H1 (cell line): Measurements from ENCODE around the gene ODAD3. TPM values are rescaled to one million over a fixed set of nuclear protein-coding genes. Genes with fewer than 3 reads are reported as not detected.
A peak's percentile ranks its signal among the peaks of the same experiment; 100 is the strongest.

Source experiments
- CTCF ChIA-PET: fragments of 300-600 bp; sonication (Branson Sonifier 250); formaldehyde crosslinking; loops from one replicate; lab custom pipeline; 2021; ENCODE audit not compliant: partially characterized antibody; lab: Charles Lee
- POLR2A ChIA-PET: fragments of 300-600 bp; sonication (Branson Sonifier 250); formaldehyde crosslinking; loops from one replicate; lab custom pipeline; 2021; ENCODE audit warnings: inconsistent platforms; ENCODE audit not compliant: partially characterized antibody; lab: Charles Lee
- DNase-seq, 2 experiments: peaks; one replicate each; pipeline versions ENCODE4 v3.0.0 to v3.0.0-alpha.2; 2010 to 2022; ENCODE audit warnings: low spot score in 2 of 2, low read depth in 1 of 2, mixed read lengths in 1 of 2
- FAIRE-seq: peaks from 2 replicates; lab custom pipeline; 2011; peaks lifted over from hg19 to GRCh38; lab: Jason Lieb, UNC
- H2AFZ ChIP-seq: 2 replicates; pipeline ENCODE4 v1.8.1; 2012; ENCODE audit warnings: low read length, inconsistent platforms
- H2AK5ac ChIP-seq: 2 replicates; pipeline ENCODE4 v1.6.1; 2013; ENCODE audit warnings: low read depth, low read length
- H2BK120ac ChIP-seq: replicated peaks from 2 replicates; pipeline ENCODE3; 2013; ENCODE audit warnings: low read depth, low read length, inconsistent platforms
- H2BK12ac ChIP-seq: 2 replicates; pipeline ENCODE4 v1.6.1; 2013; ENCODE audit warnings: low read depth, low read length
- H2BK15ac ChIP-seq: 2 replicates; pipeline ENCODE4 v1.6.1; 2013; ENCODE audit warnings: low read length
- H2BK20ac ChIP-seq: 2 replicates; pipeline ENCODE4 v1.6.1; 2013; ENCODE audit warnings: low read length
- H2BK5ac ChIP-seq: 2 replicates; pipeline ENCODE4 v1.6.1; 2013; ENCODE audit warnings: low read depth, low read length
- H3K14ac ChIP-seq: 2 replicates; pipeline ENCODE4 v1.6.1; 2013; ENCODE audit warnings: inconsistent platforms; ENCODE audit not compliant: insufficient read length
- H3K18ac ChIP-seq: 2 replicates; pipeline ENCODE4 v1.6.1; 2013; ENCODE audit warnings: low read length; ENCODE audit errors: extremely low read depth
- H3K23ac ChIP-seq: 2 replicates; pipeline ENCODE4 v1.6.1; 2013; ENCODE audit warnings: inconsistent platforms; ENCODE audit not compliant: insufficient read length
- H3K23me2 ChIP-seq: 2 replicates; pipeline ENCODE4 v1.6.1; 2013; ENCODE audit warnings: low read depth, low read length
- H3K27ac ChIP-seq: 2 replicates; pipeline ENCODE4 v1.6.1; 2011; ENCODE audit warnings: low read depth, low read length, inconsistent platforms
- H3K27me3 ChIP-seq, 4 experiments: replicated peaks in 1 of 4; 1 replicate in 1 of 4; 2 replicates in 3 of 4; pipeline versions ENCODE4 v1.6.1 to v1.8.1; 2011 to 2013; ENCODE audit warnings: low read length in 3 of 4, mild to moderate bottlenecking in 3 of 4, inconsistent platforms in 2 of 4, mixed read lengths in 2 of 4, moderate library complexity in 1 of 4; ENCODE audit not compliant: control insufficient read depth in 3 of 4, insufficient read depth in 3 of 4; ENCODE audit errors: extremely low read depth in 1 of 4
- H3K36me3 ChIP-seq, 4 experiments: 2 replicates each; pipeline versions ENCODE4 v1.6.1 to v1.8.1; 2011 to 2013; ENCODE audit warnings: mild to moderate bottlenecking in 4 of 4, low read length in 3 of 4, moderate library complexity in 2 of 4, control low read depth in 1 of 4, inconsistent platforms in 1 of 4; ENCODE audit not compliant: insufficient read depth in 4 of 4, control insufficient read depth in 2 of 4
- H3K4ac ChIP-seq: replicated peaks from 2 replicates; pipeline ENCODE3; 2013; ENCODE audit warnings: low read length, low read depth, mixed read lengths, inconsistent platforms; ENCODE audit not compliant: insufficient read length
- H3K4me1 ChIP-seq, 4 experiments: replicated peaks in 1 of 4; 1 replicate in 1 of 4; 2 replicates in 3 of 4; pipeline versions ENCODE4 v1.6.1 to v1.8.1; 2011 to 2013; ENCODE audit warnings: low read length in 3 of 4, inconsistent platforms in 2 of 4, mixed read lengths in 1 of 4; ENCODE audit not compliant: insufficient read depth in 4 of 4, control insufficient read depth in 3 of 4
- H3K4me2 ChIP-seq, 2 experiments: 2 replicates each; pipeline versions ENCODE4 v1.6.1 to v1.8.1; 2011 to 2013; ENCODE audit warnings: low read depth in 2 of 2, low read length in 2 of 2, control low read depth in 1 of 2, inconsistent platforms in 1 of 2, mild to moderate bottlenecking in 1 of 2; ENCODE audit not compliant: insufficient read depth in 1 of 2
- H3K4me3 ChIP-seq, 4 experiments: fragments of 200-600, 300-600 bp in 1 of 4; sonication (generic), shearing (Covaris generic), sonication (Bioruptor Twin) in 1 of 4; 2 replicates each; pipeline versions ENCODE4 v1.5.1 to v1.8.1; 2011 to 2016; ENCODE audit warnings: low read length in 4 of 4, low read depth in 3 of 4, control low read depth in 2 of 4, inconsistent platforms in 2 of 4, mild to moderate bottlenecking in 2 of 4, mixed read lengths in 1 of 4, moderate library complexity in 1 of 4; ENCODE audit not compliant: insufficient read depth in 2 of 4; ENCODE audit errors: extremely low read depth in 1 of 4
- H3K56ac ChIP-seq: replicated peaks from 2 replicates; pipeline ENCODE3; 2013; ENCODE audit warnings: low read depth, mild to moderate bottlenecking, mixed read lengths, low read length, inconsistent platforms; ENCODE audit not compliant: insufficient read length
- H3K79me1 ChIP-seq: 2 replicates; pipeline ENCODE4 v1.6.1; 2013; ENCODE audit warnings: low read depth, low read length, control low read depth
- H3K79me2 ChIP-seq, 2 experiments: 2 replicates each; pipeline versions ENCODE4 v1.6.1 to v1.8.1; 2012 to 2013; ENCODE audit warnings: low read length in 2 of 2, mild to moderate bottlenecking in 2 of 2, inconsistent platforms in 1 of 2; ENCODE audit not compliant: insufficient read depth in 2 of 2, control insufficient read depth in 1 of 2
- H3K9ac ChIP-seq, 4 experiments: replicated peaks in 1 of 4; 1 replicate in 1 of 4; 2 replicates in 3 of 4; pipeline versions ENCODE4 v1.6.1 to v1.8.1; 2011 to 2013; ENCODE audit warnings: low read depth in 3 of 4, low read length in 3 of 4, control low read depth in 2 of 4, mild to moderate bottlenecking in 2 of 4, moderate library complexity in 2 of 4, inconsistent platforms in 1 of 4; ENCODE audit errors: extremely low read depth in 1 of 4
- H3K9me3 ChIP-seq, 2 experiments: 2 replicates each; pipeline versions ENCODE4 v1.6.1 to v1.8.1; 2012 to 2013; ENCODE audit warnings: mild to moderate bottlenecking in 2 of 2, moderate library complexity in 2 of 2, control low read depth in 1 of 2, inconsistent platforms in 1 of 2, low read depth in 1 of 2, low read length in 1 of 2, mixed read lengths in 1 of 2; ENCODE audit not compliant: insufficient read depth in 2 of 2
- H4K20me1 ChIP-seq, 2 experiments: replicated peaks in 1 of 2; 2 replicates each; pipeline versions ENCODE3 to v1.8.1; 2011 to 2013; ENCODE audit warnings: inconsistent platforms in 2 of 2, low read length in 2 of 2, mild to moderate bottlenecking in 1 of 2; ENCODE audit not compliant: insufficient read depth in 2 of 2, control insufficient read depth in 1 of 2
- H4K5ac ChIP-seq: 2 replicates; pipeline ENCODE4 v1.6.1; 2013; ENCODE audit warnings: low read length, low read depth, mixed read lengths, inconsistent platforms; ENCODE audit not compliant: insufficient read length
- H4K8ac ChIP-seq: 2 replicates; pipeline ENCODE4 v1.8.0; 2013; ENCODE audit warnings: mild to moderate bottlenecking, moderate library complexity, low read length, inconsistent platforms; ENCODE audit not compliant: insufficient read depth; ENCODE audit errors: extremely low read depth
- H4K91ac ChIP-seq: replicated peaks from 2 replicates; pipeline ENCODE3; 2013; ENCODE audit warnings: low read length, mixed read lengths, inconsistent platforms; ENCODE audit not compliant: insufficient read length
- CTBP2 ChIP-seq: IDR thresholded peaks from 2 replicates; pipeline ENCODE4 v1.7.0; 2011; ENCODE audit warnings: borderline replicate concordance, mild to moderate bottlenecking, moderate library complexity, mixed read lengths, low read length; ENCODE audit not compliant: insufficient read depth, insufficient read length
- CTCF ChIP-seq, 3 experiments: IDR thresholded peaks; 1 replicate in 2 of 3; 2 replicates in 1 of 3; pipeline versions ENCODE4 v1.5.1 to v1.6.1; 2011; ENCODE audit warnings: low read length in 3 of 3, mild to moderate bottlenecking in 3 of 3, inconsistent platforms in 2 of 3, low read depth in 1 of 3, moderate library complexity in 1 of 3; ENCODE audit not compliant: insufficient read depth in 1 of 3; ENCODE audit errors: control extremely low read depth in 1 of 3
- EZH2 ChIP-seq: fragments of 200-600 bp; sonication (generic); IDR thresholded peaks from 2 replicates; pipeline ENCODE4 v1.7.1; 2012; ENCODE audit warnings: low read depth, mild to moderate bottlenecking, moderate library complexity, low read length, inconsistent platforms; ENCODE audit not compliant: severe bottlenecking
- JUND ChIP-seq: IDR thresholded peaks from 2 replicates; pipeline ENCODE4 v1.6.1; 2011; ENCODE audit warnings: mild to moderate bottlenecking, improper control_type of control experiment, low read length
- POLR2A ChIP-seq, 2 experiments: IDR thresholded peaks; 1 replicate in 1 of 2; 2 replicates in 1 of 2; pipeline ENCODE4 v1.6.1; 2011; ENCODE audit warnings: low read depth in 2 of 2, low read length in 2 of 2, mild to moderate bottlenecking in 2 of 2; ENCODE audit errors: control extremely low read depth in 1 of 2
- POLR2AphosphoS5 ChIP-seq: IDR thresholded peaks from 2 replicates; pipeline ENCODE4 v1.6.1; 2011; ENCODE audit warnings: low read depth, low read length
- RAD21 ChIP-seq, 2 experiments: IDR thresholded peaks in 1 of 2; conservative IDR thresholded peaks in 1 of 2; 2 replicates each; pipeline ENCODE4 v1.6.1; 2011; ENCODE audit warnings: low read depth in 2 of 2, low read length in 2 of 2, improper control_type of control experiment in 1 of 2, inconsistent platforms in 1 of 2, mild to moderate bottlenecking in 1 of 2, moderate library complexity in 1 of 2
- YY1 ChIP-seq: IDR thresholded peaks from 2 replicates; pipeline ENCODE4 v1.6.1; 2011; ENCODE audit warnings: low read depth, mild to moderate bottlenecking, low read length
- WGBS, 2 experiments: shearing (Covaris generic) in 1 of 2; methylation state at CpG; one replicate each; pipeline versions ENCODE4 v1.1.6 to v1.1.7; 2013 to 2015; ENCODE audit warnings: low lambda C conversion rate in 2 of 2, mixed read lengths in 2 of 2, inconsistent platforms in 1 of 2, low coverage in 1 of 2, missing lambda C conversion rate in 1 of 2; ENCODE audit not compliant: insufficient replicate concordance in 2 of 2, insufficient coverage in 1 of 2, insufficient read length in 1 of 2; ENCODE audit errors: extremely low coverage in 1 of 2, missing lambda C conversion rate in 1 of 2; 5-methylcytosine and 5-hydroxymethylcytosine counted together
- polyA plus RNA-seq, 7 experiments: library from polyadenylated mRNA; depleted of rRNA in 3 of 7; stranded (reverse) in 5 of 7; unstranded in 2 of 7; fragments of >200 nt in 5 of 7; fragments of 200-250 nt in 2 of 7; gene quantifications; 1 replicate in 5 of 7; 2 replicates in 1 of 7; 4 replicates in 1 of 7; pipeline versions ENCODE4 v1.2.1 to v1.2.3, GENCODE V29; 2011 to 2013; ENCODE audit warnings: missing spikeins in 2 of 7, mixed read lengths in 2 of 7
- total RNA-seq: library from RNA; stranded (reverse); fragmentation: NEBNext Ultra II Directional; extraction: Animal tissue kit (Norgen Biotek cat#: 25700); gene quantifications from 2 replicates; pipeline ENCODE4 v1.2.1, GENCODE V29; 2021

Gene ODAD3
- total and polyA plus RNA-seq, 2 of the 8 experiments (the other 6 are each of a cell fraction or from before 2014, with no cell fraction given) = 2.1 to 2.2 TPM

GRCh38 chr19:11378319-11379189 lies 56.4 kb downstream of the ODAD3 start:
- H3K79me1 ChIP-seq = peaks cover 2% of the 10 kb centered on the region; the same call in 1 of the 2 replicates
- H2BK20ac ChIP-seq = no peak overlapping the region
- no peak overlapping the region for H4K91ac ChIP-seq
- H3K56ac ChIP-seq = no peak overlapping the region
- H3K4ac ChIP-seq = no peak overlapping the region
- H2AFZ ChIP-seq = no peak overlapping the region
- no peaks in the 10 kb centered on the region for H3K36me3 ChIP-seq
- H3K14ac ChIP-seq = no peak overlapping the region
- no peaks in the 10 kb centered on the region for H3K79me2 ChIP-seq
- ChIA-PET CTCF (interaction anchor here (0.6 to 16.8 kb wide), 14 partner anchors 11 to 150 kb away, joined by 3 to 197 read pairs (median 5); partner anchors contain the start of genes CCDC159, ODAD3, PRKCSH and RGL3), POLR2A (interaction anchor here (0.5 to 2.6 kb wide), 4 partner anchors 9 to 127 kb away, joined by 3 to 9 read pairs (median 4); no protein-coding TSS in a partner anchor)
- H3K27ac ChIP-seq = no peak overlapping the region
- H3K4me3 ChIP-seq = no peak overlapping the region
- DNase-seq = peak in 1 of 2 experiments; percentile 75
- no peak overlapping the region for H3K4me2 ChIP-seq
- H2BK15ac ChIP-seq = peak overlapping the region; percentile 40; the same call in 1 of the 2 replicates
- H2BK120ac ChIP-seq = no peak overlapping the region
- no peak for FAIRE-seq
- peaks cover 27% of the 10 kb centered on the region for H3K23me2 ChIP-seq
- no peak overlapping the region for H3K18ac ChIP-seq
- no peaks in the 10 kb centered on the region for H3K27me3 ChIP-seq
- no peaks in the 10 kb centered on the region for H3K9me3 ChIP-seq
- H4K8ac ChIP-seq = no peak overlapping the region
- no peak overlapping the region for H4K5ac ChIP-seq
- no peak overlapping the region for H2BK12ac ChIP-seq
- peaks cover 0 to 20% (median 13%) of the 10 kb centered on the region in 4 experiments; a peak in 6 of 7 replicates for H3K4me1 ChIP-seq
- H3K23ac ChIP-seq = no peak overlapping the region
- no peak for TF ChIP-seq EZH2
- TF ChIP-seq POLR2AphosphoS5 = 0 out of 2 replicates have a peak, but pooled peaks have one; percentile 3
- 0 out of 3 replicates have a peak, but pooled peaks of 1 of the 2 experiments have one; percentile 20 for TF ChIP-seq POLR2A (IDR thresholded peaks at IDR 0.05; ENCODE audit: control extremely low read depth in 1 of 2, low read depth in 2 of 2, low read length in 2 of 2)
- TF ChIP-seq YY1 = peak; percentile 11; the same call in 1 of the 2 replicates
- peak; percentile 68 to 81 (median 71) for TF ChIP-seq CTCF (IDR thresholded peaks at IDR 0.05; ENCODE audit: control extremely low read depth in 1 of 3, insufficient read depth in 1 of 3, low read depth in 1 of 3, low read length in 3 of 3)
- peak; percentile 60 to 72 for TF ChIP-seq RAD21 (IDR thresholded peaks at IDR 0.05 in 1 of 2, conservative IDR thresholded peaks at IDR 0.05 in 1 of 2; ENCODE audit: low read depth in 2 of 2, low read length in 2 of 2)
- TF ChIP-seq JUND = no peak
- peak; percentile 40 for TF ChIP-seq CTBP2
- H3K9ac ChIP-seq = no peak overlapping the region
- peaks cover 2 to 4% of the 10 kb centered on the region in 2 experiments for H4K20me1 ChIP-seq
- H2BK5ac ChIP-seq = no peak overlapping the region
- 81% methylated on average over 8 of the region's 8 CpGs; no CpG with 5 or more reads in 1 of the 2 experiments for WGBS, 2 experiments
- H2AK5ac ChIP-seq = no peak overlapping the region
